ENCODE data around the gene TMEM151B.

The TMEM151B gene

DNA sequence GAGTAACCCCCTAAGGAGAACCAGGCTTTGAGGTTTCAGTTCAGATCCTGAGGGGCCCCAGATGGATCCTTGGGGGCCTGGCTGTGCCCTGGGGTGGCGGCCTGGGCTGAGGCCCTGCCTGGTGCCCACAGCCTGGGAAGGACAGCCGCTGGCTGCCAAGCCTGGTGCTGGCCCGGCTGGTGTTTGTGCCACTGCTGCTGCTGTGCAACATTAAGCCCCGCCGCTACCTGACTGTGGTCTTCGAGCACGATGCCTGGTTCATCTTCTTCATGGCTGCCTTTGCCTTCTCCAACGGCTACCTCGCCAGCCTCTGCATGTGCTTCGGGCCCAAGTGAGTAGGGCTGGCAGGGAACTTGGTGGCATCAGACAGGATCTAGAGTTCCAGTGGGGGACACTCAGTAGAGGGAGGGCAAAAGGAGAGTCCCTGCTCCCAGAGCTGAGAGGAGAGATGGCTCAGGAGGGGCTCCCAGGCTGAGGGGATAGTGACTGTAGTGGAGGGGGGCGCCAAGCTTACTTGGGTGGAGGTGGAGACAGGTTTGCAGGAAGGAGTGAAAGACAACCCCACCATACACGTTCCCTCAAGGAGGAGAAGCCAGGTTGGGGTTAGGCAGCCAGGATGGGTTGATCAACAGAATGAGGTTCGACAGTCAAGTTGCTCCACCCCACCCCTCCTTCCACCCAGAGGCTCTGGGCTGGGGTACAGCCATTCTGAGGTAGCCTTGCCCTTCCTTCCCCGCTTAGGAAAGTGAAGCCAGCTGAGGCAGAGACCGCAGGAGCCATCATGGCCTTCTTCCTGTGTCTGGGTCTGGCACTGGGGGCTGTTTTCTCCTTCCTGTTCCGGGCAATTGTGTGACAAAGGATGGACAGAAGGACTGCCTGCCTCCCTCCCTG, 37.3 kb upstream of the TMEM151B start:
- no peak for DNase-seq (ENCODE audit: low read depth in 3 of 3)

DNA sequence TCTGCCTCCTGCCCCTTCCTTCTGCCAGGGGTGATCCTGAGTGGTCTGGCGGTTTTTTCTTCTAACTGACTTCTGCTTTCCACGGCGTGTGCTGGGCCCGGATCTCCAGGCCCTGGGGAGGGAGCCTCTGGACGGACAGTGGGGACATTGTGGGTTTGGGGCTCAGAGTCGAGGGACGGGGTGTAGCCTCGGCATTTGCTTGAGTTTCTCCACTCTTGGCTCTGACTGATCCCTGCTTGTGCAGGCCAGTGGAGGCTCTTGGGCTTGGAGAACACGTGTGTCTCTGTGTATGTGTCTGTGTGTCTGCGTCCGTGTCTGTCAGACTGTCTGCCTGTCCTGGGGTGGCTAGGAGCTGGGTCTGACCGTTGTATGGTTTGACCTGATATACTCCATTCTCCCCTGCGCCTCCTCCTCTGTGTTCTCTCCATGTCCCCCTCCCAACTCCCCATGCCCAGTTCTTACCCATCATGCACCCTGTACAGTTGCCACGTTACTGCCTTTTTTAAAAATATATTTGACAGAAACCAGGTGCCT, 36.6 kb upstream of the TMEM151B start:
- no peak for DNase-seq (ENCODE audit: low read depth in 3 of 3)

DNA sequence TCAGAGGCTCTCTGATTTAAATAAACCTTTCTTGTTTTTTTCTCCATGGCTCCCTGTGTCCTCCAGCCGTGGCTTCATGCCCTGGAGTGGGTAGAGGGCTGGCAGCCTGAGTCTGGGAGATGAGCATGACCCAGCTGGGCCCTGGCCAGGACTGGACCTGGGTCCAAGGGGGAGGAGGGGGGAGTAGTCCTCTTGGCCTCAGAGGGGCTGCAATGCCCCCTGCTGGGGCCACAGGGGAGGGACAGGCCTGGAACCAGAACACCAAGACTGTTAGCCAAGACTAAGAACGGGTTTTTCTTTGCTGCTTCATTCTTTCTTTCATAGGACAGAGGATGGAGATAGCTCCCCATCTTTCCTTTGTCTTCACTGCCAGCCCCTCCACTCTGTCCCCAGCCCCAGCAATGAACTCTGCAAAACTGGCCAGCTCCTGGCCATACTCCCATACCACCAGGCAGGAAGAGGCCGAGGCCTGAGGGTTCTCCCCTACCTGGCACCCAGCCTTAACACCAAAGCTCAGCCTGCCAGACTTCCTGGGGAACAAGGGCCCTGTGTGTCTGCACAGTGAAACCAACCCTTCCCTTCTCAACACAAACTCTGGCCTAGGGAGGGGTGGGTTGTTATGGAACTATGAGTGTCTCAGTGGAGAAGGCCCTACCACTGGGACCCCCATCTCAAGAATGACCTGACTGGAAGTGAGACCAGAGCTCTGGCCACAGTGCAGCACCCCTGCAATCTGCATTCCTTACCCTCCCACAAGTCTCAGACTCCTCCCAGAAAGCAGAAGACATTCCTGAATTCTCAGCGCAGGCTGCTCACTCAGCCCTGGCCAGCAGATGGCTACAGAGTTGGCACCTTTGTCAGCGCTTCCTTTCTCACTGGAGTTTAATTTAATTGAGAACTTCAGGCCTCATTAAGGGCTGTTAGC, 35.9 kb upstream of the TMEM151B start:
- DNase-seq (ENCODE audit: low read depth in 3 of 3) = no peak

DNA sequence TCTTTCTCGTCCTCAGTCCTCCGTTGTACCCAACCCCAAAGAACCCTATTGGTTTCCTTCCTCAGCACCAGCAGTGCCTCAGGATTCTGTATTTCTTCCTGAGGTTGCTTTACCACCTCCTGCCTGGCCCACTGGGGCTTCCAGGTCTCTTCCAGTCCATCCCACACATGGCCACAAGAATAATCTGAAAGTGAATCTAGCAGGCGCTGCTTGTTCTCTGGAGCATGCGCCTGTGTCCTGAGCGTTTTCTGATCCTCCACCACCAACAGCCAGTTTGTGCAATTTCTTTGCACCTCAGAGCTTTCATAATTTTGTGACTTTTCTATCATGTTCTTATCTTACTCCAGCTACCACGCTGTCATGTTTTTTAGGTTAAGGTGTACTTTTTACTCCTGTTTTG, 35.0 kb upstream of the TMEM151B start:
- no peak for DNase-seq (ENCODE audit: low read depth in 3 of 3)

DNA sequence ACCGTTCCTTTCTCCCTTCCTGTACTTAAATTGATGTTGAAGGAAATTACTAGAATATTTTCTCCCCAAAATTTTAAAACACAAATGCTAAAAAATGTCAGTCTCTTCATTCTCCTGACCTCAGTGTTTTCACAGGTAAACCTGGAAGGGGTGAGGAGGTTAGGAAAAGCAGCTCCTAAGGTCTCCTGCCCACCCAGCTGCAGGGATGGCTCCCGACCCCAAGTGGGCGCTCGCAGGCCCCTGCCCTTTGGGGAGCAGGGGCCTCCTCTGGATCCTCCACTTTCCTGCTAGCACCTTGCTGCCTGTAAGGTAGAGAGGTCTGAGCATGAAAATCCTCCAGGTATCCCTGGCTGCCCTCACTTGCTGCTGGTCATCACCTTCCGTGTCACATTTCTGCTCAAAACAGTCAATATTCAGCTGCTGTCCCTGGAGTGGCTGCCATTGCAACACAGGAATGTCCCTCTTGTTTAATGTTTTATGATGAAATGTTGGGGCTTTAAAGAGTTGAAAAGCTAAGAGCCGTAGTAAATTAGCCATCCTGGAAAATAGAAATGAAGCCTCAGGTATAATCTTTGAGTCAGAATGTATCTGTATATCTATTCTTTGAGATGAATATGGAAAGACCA, 34.2 kb upstream of the TMEM151B start:
- DNase-seq (ENCODE audit: low read depth in 3 of 3) = no peak

DNA sequence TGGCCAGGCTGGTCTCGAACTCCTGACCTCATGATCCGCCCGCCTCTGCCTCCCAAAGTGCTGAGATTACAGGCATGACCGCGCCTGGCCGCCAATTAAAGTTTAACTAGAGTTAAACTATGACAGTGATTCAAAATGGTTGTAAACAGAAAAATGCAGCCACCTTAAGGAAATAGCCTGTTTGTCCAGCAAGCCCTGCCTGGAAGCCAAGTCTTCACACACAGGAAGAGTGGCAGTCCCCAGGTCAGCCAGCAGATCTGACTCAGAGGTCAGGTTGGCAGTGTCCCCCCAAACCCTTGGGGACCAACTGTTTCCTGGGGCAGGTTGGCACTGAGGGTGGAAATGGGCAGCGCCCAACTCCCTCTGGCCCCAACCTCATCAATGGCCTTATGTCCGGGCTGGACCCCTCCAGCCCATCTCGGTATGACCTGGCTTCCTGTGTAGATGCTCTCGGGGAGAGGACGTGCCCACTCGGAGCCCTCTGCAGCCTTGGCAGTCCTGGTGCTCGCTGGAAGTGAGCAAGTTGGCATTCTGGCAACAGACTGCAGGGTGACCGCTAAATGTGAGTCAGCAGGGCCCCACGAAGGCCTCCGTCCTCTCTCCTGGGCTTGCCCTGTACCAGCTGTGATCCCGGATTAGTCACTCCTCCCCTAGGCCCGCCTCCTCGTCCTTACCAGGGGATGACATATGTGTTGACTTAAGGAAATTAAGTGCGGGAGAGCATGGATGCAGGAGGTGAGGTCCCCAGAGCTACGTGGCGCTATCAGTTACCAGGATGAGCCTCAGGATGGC, 33.0 kb upstream of the TMEM151B start:
- peak in 1 of 3 experiments; percentile 78 for DNase-seq (ENCODE audit: low read depth in 3 of 3)

DNA sequence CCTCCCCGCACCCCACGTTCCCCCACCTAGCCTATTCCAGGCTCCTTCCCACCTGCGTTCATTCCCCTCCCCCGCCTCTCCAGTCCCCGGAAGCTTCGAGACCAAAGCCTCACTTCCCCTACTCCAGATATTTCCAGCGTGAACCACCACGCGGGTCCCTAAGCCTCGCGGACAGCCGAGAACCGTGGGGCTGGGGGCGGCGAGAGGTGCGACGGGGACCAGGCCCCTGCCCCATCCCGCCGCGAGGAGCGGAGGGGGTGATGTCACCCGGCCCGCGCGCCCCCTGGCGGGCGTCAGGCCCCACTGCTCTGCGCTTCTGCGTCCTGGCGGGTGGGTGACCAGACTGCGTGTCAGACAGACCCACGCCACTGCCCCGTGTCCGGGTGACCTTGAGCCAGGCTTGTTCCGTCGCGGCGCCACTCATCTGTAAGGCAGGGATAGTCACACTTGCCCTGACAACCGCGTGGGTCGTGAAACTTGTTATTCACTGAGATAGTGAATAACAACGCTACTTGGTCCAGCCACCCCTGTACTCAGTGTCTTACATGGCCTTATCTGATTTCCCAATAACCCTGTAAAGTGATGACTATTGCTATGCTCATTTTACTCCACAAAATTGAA, 32.3 kb upstream of the TMEM151B start:
- DNase-seq (ENCODE audit: low read depth in 3 of 3) = peak; percentile 52 to 74 (median 68)

DNA sequence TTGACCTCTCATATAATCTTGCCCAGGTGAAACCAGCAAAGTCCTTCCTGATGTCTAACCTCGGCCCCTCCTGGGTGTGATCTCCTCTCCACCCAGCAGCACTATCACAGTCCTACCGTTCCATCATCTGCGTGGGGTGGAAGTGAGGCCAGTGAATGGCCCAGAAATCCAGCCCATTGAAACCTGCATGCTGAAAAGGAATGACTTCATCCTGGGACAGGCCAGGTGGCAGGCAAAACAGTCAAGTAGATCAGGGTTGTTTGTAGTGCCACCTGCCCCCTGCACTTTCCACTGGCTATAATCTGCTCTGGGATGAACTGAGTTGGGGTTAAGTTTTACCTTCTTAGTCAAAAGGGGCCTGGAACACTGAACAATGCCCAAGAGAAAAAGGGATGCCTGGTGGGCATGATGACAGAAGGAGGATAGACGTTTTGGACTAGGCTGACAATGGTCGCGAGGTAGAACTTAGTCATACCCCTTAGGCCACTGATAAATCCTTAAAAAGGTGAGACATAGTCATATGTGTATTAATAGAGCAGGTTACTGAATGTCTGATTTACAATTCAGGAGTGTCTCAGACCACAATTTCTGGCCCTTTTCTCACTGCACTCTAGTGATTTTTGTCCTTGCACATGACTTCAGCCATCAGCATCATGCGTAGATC, 31.4 kb upstream of the TMEM151B start:
- DNase-seq (ENCODE audit: low read depth in 3 of 3) = no peak

DNA sequence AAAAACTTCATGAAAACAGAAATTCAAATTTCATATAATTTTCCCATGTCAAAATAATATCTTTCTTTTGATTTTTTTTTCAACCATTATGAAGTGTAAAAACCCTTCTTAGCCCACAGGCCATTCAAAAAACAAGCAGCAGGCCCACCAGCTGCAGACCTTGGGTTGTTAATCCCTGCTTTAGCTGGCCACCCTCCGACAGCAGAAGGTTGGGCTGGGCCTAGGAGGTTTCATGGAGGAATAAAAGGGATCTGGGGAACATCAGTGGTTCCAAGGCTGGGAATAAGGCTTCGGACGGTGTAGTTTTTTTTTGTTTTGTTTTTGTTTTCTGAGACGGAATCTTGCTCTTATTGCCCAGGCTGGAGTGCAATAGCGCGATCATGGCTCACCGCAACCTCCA, 26.9 kb upstream of the TMEM151B start:
- DNase-seq (ENCODE audit: low read depth in 3 of 3) = no peak

DNA sequence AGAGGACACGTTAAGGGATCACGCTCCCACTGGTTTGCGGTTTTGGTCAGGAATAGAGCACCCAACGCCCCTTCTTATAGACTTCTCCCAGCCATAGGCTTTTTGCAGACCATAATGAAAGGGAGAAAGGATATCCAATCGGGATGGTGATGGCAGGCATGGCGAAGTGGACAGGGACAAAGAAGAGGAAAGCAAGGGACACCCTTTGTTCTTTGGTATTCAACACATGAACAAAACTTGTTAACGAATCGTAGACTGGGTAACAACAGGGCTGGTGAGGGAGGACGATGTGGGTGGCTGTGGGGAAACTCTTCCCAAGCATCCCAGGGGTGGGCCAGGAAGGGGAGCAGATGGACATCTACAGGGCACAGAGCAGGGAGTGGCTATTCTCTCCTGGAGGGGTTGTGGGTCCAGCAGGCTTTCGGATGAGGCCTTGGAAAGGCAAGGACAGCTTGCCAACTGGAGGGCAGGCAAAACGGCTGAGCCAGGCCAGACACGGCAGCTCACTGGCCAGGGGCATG, 24.8 kb upstream of the TMEM151B start:
- DNase-seq (ENCODE audit: low read depth in 3 of 3) = no peak

DNA sequence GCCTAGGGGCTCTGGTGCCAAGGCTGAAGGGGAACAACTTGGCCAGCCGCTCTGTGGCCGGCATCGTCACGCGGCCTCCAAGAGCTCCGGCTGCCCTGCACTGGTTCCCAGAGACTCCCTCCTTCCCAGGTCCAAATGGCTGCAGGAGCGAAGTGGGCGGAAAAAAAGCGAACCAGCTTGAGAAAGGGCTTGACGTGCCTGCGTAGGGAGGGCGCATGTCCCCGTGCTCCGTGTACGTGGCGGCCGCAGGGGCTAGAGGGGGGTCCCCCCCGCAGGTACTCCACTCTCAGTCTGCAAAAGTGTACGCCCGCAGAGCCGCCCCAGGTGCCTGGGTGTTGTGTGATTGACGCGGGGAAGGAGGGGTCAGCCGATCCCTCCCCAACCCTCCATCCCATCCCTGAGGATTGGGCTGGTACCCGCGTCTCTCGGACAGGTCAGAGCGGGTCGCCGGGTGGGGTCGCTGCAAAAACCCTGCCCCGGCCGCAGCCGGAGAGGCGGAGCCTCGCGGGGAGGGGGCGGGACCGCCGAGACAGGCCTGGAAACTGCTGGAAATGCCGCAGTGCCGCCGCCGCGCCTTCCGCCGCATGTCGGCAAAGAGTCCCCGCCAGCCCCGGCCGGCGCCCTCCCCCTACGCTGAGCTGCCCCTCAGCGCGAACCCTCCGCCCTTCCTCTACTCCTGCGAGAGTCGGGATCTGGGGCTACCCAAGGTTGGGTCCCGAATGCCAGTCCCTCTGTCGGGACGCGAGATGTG, 24.2 kb upstream of the TMEM151B start:
- peak; percentile 74 to 89 (median 84) for DNase-seq (ENCODE audit: low read depth in 3 of 3)

DNA sequence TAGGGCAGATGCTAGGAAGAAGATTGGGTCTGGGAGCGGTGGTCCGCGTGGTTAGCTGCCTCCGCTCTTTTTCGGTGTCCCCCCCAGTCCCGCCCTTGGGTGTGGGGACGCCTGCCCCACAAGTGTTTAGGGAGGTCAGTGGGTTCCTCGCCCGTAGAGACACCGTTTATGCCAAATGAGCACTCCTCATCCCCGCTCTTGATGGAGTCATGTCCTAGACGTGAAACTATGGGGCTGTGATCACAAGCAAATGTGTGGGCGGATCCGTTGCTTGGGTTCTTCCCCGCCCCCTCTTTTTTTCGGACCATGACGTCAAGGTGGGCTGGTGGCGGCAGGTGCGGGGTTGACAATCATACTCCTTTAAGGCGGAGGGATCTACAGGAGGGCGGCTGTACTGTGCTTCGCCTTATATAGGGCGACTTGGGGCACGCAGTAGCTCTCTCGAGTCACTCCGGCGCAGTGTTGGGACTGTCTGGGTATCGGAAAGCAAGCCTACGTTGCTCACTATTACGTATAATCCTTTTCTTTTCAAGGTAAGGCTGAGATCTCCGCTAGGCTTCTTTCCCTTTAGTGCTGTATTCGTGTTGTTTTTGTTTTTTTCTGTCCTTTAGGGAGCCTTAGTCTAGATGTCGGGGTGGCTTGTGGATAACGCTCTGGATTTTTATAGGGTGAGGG, 23.4 kb upstream of the TMEM151B start, which contains the start of gene HSP90AB1:
Gene HSP90AB1, plus strand, starts transcription at position 439 of the 675 bp plus-strand sequence. CDS start 1,529 bp downstream, outside the sequence.
- DNase-seq (ENCODE audit: low read depth in 3 of 3) = peak; percentile 91 to 96 (median 96)

DNA sequence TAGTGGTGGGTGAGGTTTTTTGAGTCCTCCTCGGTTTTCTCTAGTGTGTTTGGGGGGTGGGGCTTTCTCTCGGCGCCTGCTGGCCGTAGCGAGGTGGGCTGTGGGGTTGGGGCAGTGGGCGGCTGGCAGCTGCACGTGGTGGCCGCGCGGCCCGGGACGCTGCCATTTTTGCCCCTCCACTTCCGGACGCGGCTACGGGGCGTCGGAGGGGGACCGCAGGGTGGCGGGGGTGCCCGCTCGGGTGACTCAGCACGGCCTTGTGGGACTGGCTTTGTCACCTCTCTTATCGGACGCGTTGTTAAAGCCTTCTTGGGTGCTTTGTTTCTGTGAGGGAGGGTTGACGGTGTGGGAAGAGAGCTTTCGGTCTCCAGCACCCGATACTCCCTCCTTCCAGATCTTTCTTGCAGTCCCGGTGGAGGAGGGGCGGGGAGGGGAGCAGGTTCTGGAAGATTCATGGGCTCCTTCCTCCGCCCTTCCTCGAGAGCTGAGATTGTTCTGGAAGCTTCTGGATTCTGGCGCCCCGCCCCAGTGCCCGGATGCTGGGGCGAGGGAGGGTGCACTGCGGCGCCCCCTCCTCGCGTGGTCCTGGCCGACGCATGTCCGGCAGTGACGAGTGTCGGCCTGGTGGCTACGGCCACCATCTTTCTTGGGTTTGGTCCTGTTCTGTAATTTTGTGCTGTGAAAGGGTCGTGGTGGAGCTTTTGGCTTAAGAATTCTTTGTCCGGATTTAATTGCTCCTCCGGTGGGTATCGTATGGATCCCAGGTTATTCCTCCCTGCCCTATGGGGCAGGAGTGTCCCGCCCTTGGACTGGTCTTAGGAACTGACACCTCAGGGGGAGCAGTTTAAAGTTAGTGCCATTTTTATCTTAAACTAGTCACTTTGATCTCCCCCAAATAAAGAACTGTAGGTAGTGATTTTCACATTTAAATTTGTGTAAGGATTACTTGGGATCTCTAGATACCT, 22.6 kb upstream of the TMEM151B start:
- peak; percentile 76 to 83 (median 80) for DNase-seq (ENCODE audit: low read depth in 3 of 3)

DNA sequence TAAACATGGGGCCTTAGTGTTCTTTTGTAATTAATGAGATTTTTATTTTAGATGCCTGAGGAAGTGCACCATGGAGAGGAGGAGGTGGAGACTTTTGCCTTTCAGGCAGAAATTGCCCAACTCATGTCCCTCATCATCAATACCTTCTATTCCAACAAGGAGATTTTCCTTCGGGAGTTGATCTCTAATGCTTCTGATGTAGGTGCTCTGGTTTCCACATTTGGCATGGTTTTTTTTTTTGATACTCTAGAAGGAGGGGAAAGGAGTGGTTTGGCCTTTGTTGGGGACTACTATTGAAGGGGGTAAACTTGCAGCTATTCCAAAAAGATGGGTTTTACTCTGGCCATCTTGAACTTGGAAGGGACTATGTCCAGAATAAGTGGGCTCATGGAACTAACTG, 21.7 kb upstream of the TMEM151B start:
- no peak for DNase-seq (ENCODE audit: low read depth in 3 of 3)

DNA sequence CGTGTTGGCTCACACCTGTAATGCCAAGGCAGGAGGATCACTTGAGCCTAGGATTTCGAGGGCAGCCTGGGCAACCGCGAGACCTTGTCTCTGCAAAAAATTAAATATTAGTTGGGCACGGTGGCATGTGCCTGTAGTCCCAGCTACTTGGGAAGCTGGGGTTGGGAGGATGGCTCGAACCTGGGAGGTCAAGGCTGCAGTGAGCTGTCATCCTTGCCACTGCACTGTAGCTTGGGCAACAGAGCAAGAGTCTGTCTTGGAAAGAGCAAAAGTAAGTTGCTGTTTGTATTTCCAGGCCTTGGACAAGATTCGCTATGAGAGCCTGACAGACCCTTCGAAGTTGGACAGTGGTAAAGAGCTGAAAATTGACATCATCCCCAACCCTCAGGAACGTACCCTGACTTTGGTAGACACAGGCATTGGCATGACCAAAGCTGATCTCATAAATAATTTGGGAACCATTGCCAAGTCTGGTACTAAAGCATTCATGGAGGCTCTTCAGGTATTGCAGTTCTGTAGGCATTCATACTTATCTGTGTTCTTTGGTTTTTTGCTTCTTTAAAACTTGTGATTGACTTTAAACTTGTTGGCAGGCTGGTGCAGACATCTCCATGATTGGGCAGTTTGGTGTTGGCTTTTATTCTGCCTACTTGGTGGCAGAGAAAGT, 21.0 kb upstream of the TMEM151B start:
- DNase-seq (ENCODE audit: low read depth in 3 of 3) = no peak

DNA sequence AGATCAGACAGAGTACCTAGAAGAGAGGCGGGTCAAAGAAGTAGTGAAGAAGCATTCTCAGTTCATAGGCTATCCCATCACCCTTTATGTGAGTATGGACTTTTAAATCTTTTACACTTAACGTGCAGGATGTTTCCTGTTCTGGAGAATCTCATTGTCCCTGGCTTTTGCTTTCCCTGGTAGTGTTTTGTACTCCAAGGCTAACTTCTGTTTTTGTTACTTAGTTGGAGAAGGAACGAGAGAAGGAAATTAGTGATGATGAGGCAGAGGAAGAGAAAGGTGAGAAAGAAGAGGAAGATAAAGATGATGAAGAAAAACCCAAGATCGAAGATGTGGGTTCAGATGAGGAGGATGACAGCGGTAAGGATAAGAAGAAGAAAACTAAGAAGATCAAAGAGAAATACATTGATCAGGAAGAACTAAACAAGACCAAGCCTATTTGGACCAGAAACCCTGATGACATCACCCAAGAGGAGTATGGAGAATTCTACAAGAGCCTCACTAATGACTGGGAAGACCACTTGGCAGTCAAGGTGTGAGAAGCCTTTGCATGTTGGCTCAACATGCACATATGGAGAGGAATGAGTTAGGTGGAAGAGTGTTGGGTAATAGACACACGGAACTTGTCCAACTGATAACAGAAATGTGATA, 20.1 kb upstream of the TMEM151B start:
- no peak for DNase-seq (ENCODE audit: low read depth in 3 of 3)
